Fibroblast of lung (primary cell): ENCODE measurements around the gene LRIF1. TPM values are rescaled to one million over a fixed set of nuclear protein-coding genes. Genes with fewer than 3 reads are reported as not detected.
A peak's percentile ranks its signal among the peaks of the same experiment; 100 is the strongest.

Experiments
- DNase-seq, 2 donors: peaks; one replicate each; pipeline versions ENCODE4 v3.0.0 to v3.0.0-alpha.2; 2010; ENCODE audit warnings: low read depth in 2 of 2
- H2AFZ ChIP-seq: 2 replicates; pipeline ENCODE4 v1.5.1; 2012; ENCODE audit warnings: low read length, control low read depth, inconsistent platforms
- H3K27ac ChIP-seq: 2 replicates; pipeline ENCODE4 v1.5.1; 2011; ENCODE audit warnings: low read length, control low read depth; ENCODE audit not compliant: insufficient read depth
- H3K27me3 ChIP-seq: 2 replicates; pipeline ENCODE4 v1.5.1; 2011; ENCODE audit warnings: mild to moderate bottlenecking, low read length; ENCODE audit not compliant: control insufficient read depth, insufficient read depth
- H3K36me3 ChIP-seq: 2 replicates; pipeline ENCODE4 v1.5.1; 2011; ENCODE audit warnings: low read length; ENCODE audit not compliant: control insufficient read depth, insufficient read depth
- H3K4me1 ChIP-seq: 2 replicates; pipeline ENCODE4 v1.5.1; 2011; ENCODE audit warnings: low read length; ENCODE audit not compliant: control insufficient read depth, insufficient read depth; ENCODE audit errors: extremely low read depth
- H3K4me2 ChIP-seq: 2 replicates; pipeline ENCODE4 v1.5.1; 2011; ENCODE audit warnings: low read length, control low read depth; ENCODE audit not compliant: insufficient read depth; ENCODE audit errors: extremely low read depth
- H3K4me3 ChIP-seq, 4 experiments: fragments of 200-600 bp in 1 of 4; sonication (generic) in 1 of 4; replicated peaks in 1 of 4; 2 replicates each; pipeline ENCODE4 v1.5.1; 2011 to 2016; ENCODE audit warnings: low read length in 4 of 4, low read depth in 3 of 4, mild to moderate bottlenecking in 3 of 4, control low read depth in 2 of 4, inconsistent platforms in 1 of 4, mixed read lengths in 1 of 4; ENCODE audit not compliant: insufficient read depth in 1 of 4; ENCODE audit errors: control extremely low read depth in 1 of 4
- H3K79me2 ChIP-seq: 2 replicates; pipeline ENCODE4 v1.5.1; 2012; ENCODE audit warnings: mild to moderate bottlenecking, low read length, inconsistent platforms; ENCODE audit not compliant: control insufficient read depth, insufficient read depth
- H3K9ac ChIP-seq: 2 replicates; pipeline ENCODE4 v1.5.1; 2011; ENCODE audit warnings: mild to moderate bottlenecking, low read length, control low read depth; ENCODE audit not compliant: insufficient read depth
- H3K9me3 ChIP-seq: 2 replicates; pipeline ENCODE4 v1.5.1; 2012; ENCODE audit warnings: low read depth, low read length; ENCODE audit not compliant: control insufficient read depth, insufficient read depth
- H4K20me1 ChIP-seq: 2 replicates; pipeline ENCODE4 v1.5.1; 2011; ENCODE audit warnings: low read length; ENCODE audit not compliant: control insufficient read depth, insufficient read depth; ENCODE audit errors: extremely low read depth
- CTCF ChIP-seq, 2 donors: IDR thresholded peaks in 1 of 2; conservative IDR thresholded peaks in 1 of 2; 1 replicate in 1 of 2; 2 replicates in 1 of 2; pipeline ENCODE4 v1.5.1; 2011 to 2012; ENCODE audit warnings: low read length in 2 of 2, control low read depth in 1 of 2, inconsistent platforms in 1 of 2, low read depth in 1 of 2, mild to moderate bottlenecking in 1 of 2
- EZH2 ChIP-seq: IDR thresholded peaks from 2 replicates; pipeline ENCODE4 v1.5.1; 2012; ENCODE audit warnings: low read length, control low read depth, mild to moderate bottlenecking; ENCODE audit errors: missing control alignments
- polyA plus RNA-seq, 2 donors: library from polyadenylated mRNA; depleted of rRNA in 1 of 2; stranded (reverse) in 1 of 2; unstranded in 1 of 2; fragments of >200 nt; gene quantifications; 2 replicates each; pipeline ENCODE4 v1.2.1, GENCODE V29; 2011 to 2012; ENCODE audit warnings: missing spikeins in 1 of 2
- total RNA-seq: library from RNA; depleted of rRNA; stranded (reverse); fragments of >200 nt; gene quantifications from 2 replicates; pipeline ENCODE4 v1.2.1, GENCODE V29; 2014

The LRIF1 gene
- total and polyA plus RNA-seq, 2 donors (not counting 1 experiment from before 2014, with no cell fraction given): 11.9 to 17.2 TPM

GRCh38 chr1:110967256-110967655 lies 3.5 kb upstream of the LRIF1 start:
- Histone ChIP-seq H3K9me3 (no peaks in the 10 kb centered on the region), H3K27ac (no peak overlapping the region), H3K4me1 (no peaks in the 10 kb centered on the region), H4K20me1 (no peaks in the 10 kb centered on the region), H2AFZ (no peak overlapping the region), H3K79me2 (peaks cover 2% of the 10 kb centered on the region), H3K9ac (no peak overlapping the region), H3K36me3 (no peaks in the 10 kb centered on the region), H3K4me2 (no peak overlapping the region), H3K27me3 (no peaks in the 10 kb centered on the region), H3K4me3 (no peak overlapping the region)
- TF ChIP-seq CTCF (conservative IDR thresholded peaks at IDR 0.05 in 1 of 2, IDR thresholded peaks at IDR 0.05 in 1 of 2; ENCODE audit: low read depth in 1 of 2, low read length in 2 of 2): no peak
- TF ChIP-seq EZH2: no peak
- DNase-seq: no peak

GRCh38 chr1:110964455-110964903 lies 757 bp upstream of the LRIF1 start:
- no peak for DNase-seq
- H3K27me3 ChIP-seq: no peaks in the 10 kb centered on the region
- H3K36me3 ChIP-seq: no peaks in the 10 kb centered on the region
- H3K9me3 ChIP-seq: no peaks in the 10 kb centered on the region
- H2AFZ ChIP-seq: peak overlapping the region; percentile 78
- H4K20me1 ChIP-seq: no peaks in the 10 kb centered on the region
- peaks cover 4% of the 10 kb centered on the region for H3K79me2 ChIP-seq
- peak overlapping the region; percentile 48 to 97 (median 70) for H3K4me3 ChIP-seq
- H3K4me2 ChIP-seq: peak overlapping the region; percentile 39
- H3K27ac ChIP-seq: peak overlapping the region; percentile 99
- no peak for TF ChIP-seq CTCF (conservative IDR thresholded peaks at IDR 0.05 in 1 of 2, IDR thresholded peaks at IDR 0.05 in 1 of 2; ENCODE audit: low read depth in 1 of 2, low read length in 2 of 2)
- TF ChIP-seq EZH2: no peak
- H3K4me1 ChIP-seq: no peaks in the 10 kb centered on the region
- no peak overlapping the region for H3K9ac ChIP-seq

GRCh38 chr1:110962892-110963690 lies 631 bp downstream of the LRIF1 start:
- H3K79me2 ChIP-seq: peaks cover 4% of the 10 kb centered on the region
- H3K4me2 ChIP-seq: peak overlapping the region; percentile 71
- no peaks in the 10 kb centered on the region for H3K27me3 ChIP-seq
- peak overlapping the region; percentile 83 to 93 (median 86) for H3K4me3 ChIP-seq
- no peaks in the 10 kb centered on the region for H3K9me3 ChIP-seq
- no peaks in the 10 kb centered on the region for H4K20me1 ChIP-seq
- no peaks in the 10 kb centered on the region for H3K36me3 ChIP-seq
- peak; percentile 83 to 88 for DNase-seq
- H3K27ac ChIP-seq: peak overlapping the region; percentile 99
- H3K4me1 ChIP-seq: no peaks in the 10 kb centered on the region
- TF ChIP-seq CTCF (conservative IDR thresholded peaks at IDR 0.05 in 1 of 2, IDR thresholded peaks at IDR 0.05 in 1 of 2; ENCODE audit: low read depth in 1 of 2, low read length in 2 of 2): peak in 1 of 2 donors; percentile 24
- no peak for TF ChIP-seq EZH2
- H3K9ac ChIP-seq: peak overlapping the region; percentile 77
- H2AFZ ChIP-seq: peak overlapping the region; percentile 86
